Stimulated activated CD4-positive, alpha-beta T cell treated with anti-CD3 and anti-CD28 coated beads, Interleukin-2, amount 100 ng/mL, for 24 hours (primary cell): ENCODE data around the gene TMEM30B.

Experiments
- DNase-seq, 2 donors: peaks; one replicate each; pipeline ENCODE4 v3.0.0-alpha.2; 2020

TMEM30B gene

GRCh38 chr14:61297581-61297980, 16.4 kb upstream of the TMEM30B start:
- DNase-seq, result no peak

GRCh38 chr14:61296719-61297502, 15.8 kb upstream of the TMEM30B start:
- DNase-seq, result no peak

GRCh38 chr14:61296151-61296550, 15.0 kb upstream of the TMEM30B start:
- DNase-seq, result no peak

- no peak for DNase-seq
Observed at GRCh38 chr14:61290701-61291100, 9.6 kb upstream of the TMEM30B start.

GRCh38 chr14:61288720-61289119, 7.6 kb upstream of the TMEM30B start:
- DNase-seq, result no peak

GRCh38 chr14:61288228-61288627, 7.1 kb upstream of the TMEM30B start:
- no peak for DNase-seq

- DNase-seq, result no peak
Observed at GRCh38 chr14:61287196-61287595, 6.1 kb upstream of the TMEM30B start.

GRCh38 chr14:61285364-61285763, 4.2 kb upstream of the TMEM30B start:
- DNase-seq, result no peak

GRCh38 chr14:61284001-61284400, 2.9 kb upstream of the TMEM30B start:
- DNase-seq, result no peak

- no peak for DNase-seq
Observed at GRCh38 chr14:61282746-61283145, 1.6 kb upstream of the TMEM30B start.

- no peak for DNase-seq
Observed at GRCh38 chr14:61281948-61282275, 774 bp upstream of the TMEM30B start.

- peak; percentile 80 to 83 for DNase-seq
Observed at GRCh38 chr14:61280526-61281185, 482 bp downstream of the TMEM30B start.

- DNase-seq, result peak; percentile 48 to 61
Observed at GRCh38 chr14:61280092-61280525, 1.0 kb downstream of the TMEM30B start.

GRCh38 chr14:61279082-61279481, 2.1 kb downstream of the TMEM30B start:
- no peak for DNase-seq

GRCh38 chr14:61277784-61278183, 3.4 kb downstream of the TMEM30B start:
- DNase-seq, result no peak

GRCh38 chr14:61277232-61277631, 3.9 kb downstream of the TMEM30B start:
- no peak for DNase-seq

- DNase-seq, result no peak
Observed at GRCh38 chr14:61271552-61271951, 9.6 kb downstream of the TMEM30B start.

GRCh38 chr14:61270714-61271113, 10.4 kb downstream of the TMEM30B start:
- no peak for DNase-seq

GRCh38 chr14:61269321-61270083, 11.6 kb downstream of the TMEM30B start:
- DNase-seq, result peak; percentile 80 to 81

GRCh38 chr14:61268812-61269211, 12.3 kb downstream of the TMEM30B start:
- no peak for DNase-seq

- no peak for DNase-seq
Observed at GRCh38 chr14:61266891-61267740, 14.0 kb downstream of the TMEM30B start.

- no peak for DNase-seq
Observed at GRCh38 chr14:61266436-61266835, 14.7 kb downstream of the TMEM30B start.

GRCh38 chr14:61264651-61265050, 16.5 kb downstream of the TMEM30B start:
- DNase-seq, result no peak
